Measurements from ENCODE around the gene URB2. TPM values are rescaled to one million over a fixed set of nuclear protein-coding genes. Genes with fewer than 3 reads are reported as not detected.

Gene URB2
- total RNA-seq, 1 experiment from 2014 or later, result 53.2 TPM

DNA sequence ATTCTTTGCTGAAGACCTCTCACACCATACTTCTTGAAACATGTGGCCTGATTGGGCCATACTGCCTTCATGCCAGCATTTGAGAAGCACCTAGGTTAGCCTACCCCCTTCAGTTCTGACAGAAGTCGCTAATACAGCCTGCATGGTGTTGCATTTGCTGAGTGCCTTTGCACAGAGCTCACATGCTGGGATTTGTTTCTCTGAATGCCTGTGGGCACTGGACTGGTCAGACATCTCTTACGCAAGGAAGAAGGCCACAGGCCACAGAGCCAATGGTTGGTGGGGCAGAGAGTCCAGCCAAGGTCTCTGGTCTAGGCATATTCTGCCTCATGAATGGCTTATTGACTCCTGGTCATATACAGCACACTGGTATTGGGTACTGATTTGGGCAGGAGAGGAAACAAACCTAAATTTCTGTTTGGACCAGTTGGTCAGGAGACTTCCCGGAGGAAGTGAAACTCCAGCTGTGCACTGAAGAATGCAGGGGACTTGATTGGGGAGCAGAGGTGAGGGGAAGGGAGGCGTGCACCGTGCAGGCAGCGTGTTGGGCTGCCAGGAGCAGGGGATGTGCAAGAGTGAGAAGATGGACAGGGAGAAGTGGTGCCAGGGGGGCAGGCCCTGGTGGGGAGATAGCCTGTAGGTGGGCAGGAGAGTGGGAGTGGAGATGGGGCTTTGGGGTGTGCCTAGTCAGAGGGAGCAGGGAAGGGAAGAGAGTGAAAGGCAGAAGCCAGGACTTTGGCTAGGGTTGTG lies 18.1 kb downstream of the URB2 start:
- peaks cover 29 to 86% (median 56%) of the 10 kb centered on the region in 3 experiments; a peak in 6 of 7 replicates for H3K36me3 Mint-ChIP-seq (ENCODE audit: insufficient read depth in 1 of 3, low read depth in 3 of 3)
- Histone ChIP-seq H3K79me2 (ENCODE audit: insufficient read depth, low read length) (peaks cover 5% of the 10 kb centered on the region; the same call in 1 of the 2 replicates), H3K27ac (ENCODE audit: insufficient read length, low read depth, low read length) (no peak overlapping the region), H3K4me1 (ENCODE audit: insufficient read depth, low read length) (no peaks in the 10 kb centered on the region), H2AFZ (ENCODE audit: low read length) (no peak overlapping the region), H3K23ac (ENCODE audit: insufficient read length, low read depth, low read length) (no peak overlapping the region), H4K20me1 (ENCODE audit: control insufficient read depth, insufficient read depth, insufficient read length) (no peaks in the 10 kb centered on the region), H3K23me2 (ENCODE audit: insufficient read length, low read depth, low read length, poor library complexity, severe bottlenecking) (no peaks in the 10 kb centered on the region), H4K8ac (replicated peaks; ENCODE audit: insufficient read length, low read depth, low read length) (no peak overlapping the region), H4K91ac (ENCODE audit: insufficient read length, low read depth, low read length) (no peak overlapping the region), H3K9ac (ENCODE audit: extremely low read depth, insufficient read length, low read length) (no peak overlapping the region), H2AK5ac (ENCODE audit: insufficient read length, low read length) (no peak overlapping the region), H2BK12ac (ENCODE audit: insufficient read length, low read depth, low read length) (no peak overlapping the region), H3K4me2 (ENCODE audit: insufficient read depth, insufficient read length, low read length) (no peak overlapping the region), H3K27me3 (ENCODE audit: insufficient read depth, low read length) (no peaks in the 10 kb centered on the region), H2BK5ac (ENCODE audit: insufficient read length, low read length) (no peak overlapping the region), H3K79me1 (ENCODE audit: insufficient read depth, low read depth, low read length, poor library complexity, severe bottlenecking) (peaks cover 5% of the 10 kb centered on the region), H4K5ac (ENCODE audit: insufficient read length, low read depth, low read length) (no peak overlapping the region), H2BK15ac (ENCODE audit: low read depth, low read length) (no peak overlapping the region), H3K9me3 (ENCODE audit: control insufficient read depth, low read depth, low read length) (no peaks in the 10 kb centered on the region), H3K4ac (ENCODE audit: low read depth, low read length) (no peak overlapping the region), H2BK20ac (ENCODE audit: low read depth, low read length, poor library complexity, severe bottlenecking) (no peak overlapping the region), H3K56ac (ENCODE audit: insufficient read length, low read depth, low read length) (no peak overlapping the region), H3K14ac (ENCODE audit: insufficient read depth, low read length) (no peak overlapping the region), H2BK120ac (ENCODE audit: low read depth, low read length, poor library complexity, severe bottlenecking) (no peak overlapping the region), H3K18ac (ENCODE audit: insufficient read length, low read depth, low read length) (no peak overlapping the region), H3T11ph (ENCODE audit: low read length) (no peak overlapping the region)
- WGBS (ENCODE audit: extremely low coverage, insufficient read length, low lambda C conversion rate), result no CpG with 5 or more reads among the region's 6 CpGs
- H3K9me3 Mint-ChIP-seq, result no peaks in the 10 kb centered on the region
- H3K4me1 Mint-ChIP-seq, result no peaks in the 10 kb centered on the region
- TF ChIP-seq, protein P1, sequence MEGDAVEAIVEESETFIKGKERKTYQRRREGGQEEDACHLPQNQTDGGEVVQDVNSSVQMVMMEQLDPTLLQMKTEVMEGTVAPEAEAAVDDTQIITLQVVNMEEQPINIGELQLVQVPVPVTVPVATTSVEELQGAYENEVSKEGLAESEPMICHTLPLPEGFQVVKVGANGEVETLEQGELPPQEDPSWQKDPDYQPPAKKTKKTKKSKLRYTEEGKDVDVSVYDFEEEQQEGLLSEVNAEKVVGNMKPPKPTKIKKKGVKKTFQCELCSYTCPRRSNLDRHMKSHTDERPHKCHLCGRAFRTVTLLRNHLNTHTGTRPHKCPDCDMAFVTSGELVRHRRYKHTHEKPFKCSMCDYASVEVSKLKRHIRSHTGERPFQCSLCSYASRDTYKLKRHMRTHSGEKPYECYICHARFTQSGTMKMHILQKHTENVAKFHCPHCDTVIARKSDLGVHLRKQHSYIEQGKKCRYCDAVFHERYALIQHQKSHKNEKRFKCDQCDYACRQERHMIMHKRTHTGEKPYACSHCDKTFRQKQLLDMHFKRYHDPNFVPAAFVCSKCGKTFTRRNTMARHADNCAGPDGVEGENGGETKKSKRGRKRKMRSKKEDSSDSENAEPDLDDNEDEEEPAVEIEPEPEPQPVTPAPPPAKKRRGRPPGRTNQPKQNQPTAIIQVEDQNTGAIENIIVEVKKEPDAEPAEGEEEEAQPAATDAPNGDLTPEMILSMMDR (conservative IDR thresholded peaks at IDR 0.05), result no peak
- H3K27ac Mint-ChIP-seq, result peak overlapping the region in 1 of 3 experiments; percentile 72; a peak in 1 of 7 replicates
- H3K4me3 Mint-ChIP-seq, result no peak overlapping the region
- no peaks in the 10 kb centered on the region for H3K27me3 Mint-ChIP-seq (ENCODE audit: low read depth)
- no peak for DNase-seq

Data from H9 (cell line).